ENCODE results near the gene TGFB2. TPM values are rescaled to one million over a fixed set of nuclear protein-coding genes. Genes with fewer than 3 reads are reported as not detected.

TGFB2 gene
- total and polyA plus RNA-seq, 2 experiments from 2014 or later, result 13.6 to 17.1 TPM

- Histone ChIP-seq H2AFZ (no peak overlapping the region), H4K20me1 (ENCODE audit: insufficient read depth, poor library complexity, severe bottlenecking) (no peaks in the 10 kb centered on the region)
Measured at GRCh38 chr1:218412171-218412570, 67.0 kb downstream of the TGFB2 start.

GRCh38 chr1:218413179-218413578, 68.0 kb downstream of the TGFB2 start:
- Histone ChIP-seq H3K4me3 (no peak overlapping the region), H3K4me1 (ENCODE audit: insufficient read depth) (no peaks in the 10 kb centered on the region), H3K36me3 (replicated peaks; ENCODE audit: insufficient read depth, low read depth) (no peaks in the 10 kb centered on the region), H3K9me2 (replicated peaks; ENCODE audit: insufficient read depth) (no peaks in the 10 kb centered on the region), H4K20me1 (ENCODE audit: insufficient read depth, poor library complexity, severe bottlenecking) (no peaks in the 10 kb centered on the region), H3K4me2 (no peak overlapping the region), H3K27ac (no peak overlapping the region), H3K27me3 (no peaks in the 10 kb centered on the region), H3K9me3 (ENCODE audit: low read depth) (no peaks in the 10 kb centered on the region), H3K79me2 (no peaks in the 10 kb centered on the region), H2AFZ (no peak overlapping the region)
- 97% methylated on average over 10 of the region's 10 CpGs for WGBS (ENCODE audit: low lambda C conversion rate, missing lambda C conversion rate)
- DNase-seq (ENCODE audit: low spot score), result no peak
- TF ChIP-seq EZH2phosphoT487 (IDR thresholded peaks at IDR 0.05; ENCODE audit: low read depth, severe bottlenecking, unreplicated experiment) (no peak), EZH2 (IDR thresholded peaks at IDR 0.05; ENCODE audit: borderline replicate concordance) (no peak)
- TF ChIP-seq, protein P1, sequence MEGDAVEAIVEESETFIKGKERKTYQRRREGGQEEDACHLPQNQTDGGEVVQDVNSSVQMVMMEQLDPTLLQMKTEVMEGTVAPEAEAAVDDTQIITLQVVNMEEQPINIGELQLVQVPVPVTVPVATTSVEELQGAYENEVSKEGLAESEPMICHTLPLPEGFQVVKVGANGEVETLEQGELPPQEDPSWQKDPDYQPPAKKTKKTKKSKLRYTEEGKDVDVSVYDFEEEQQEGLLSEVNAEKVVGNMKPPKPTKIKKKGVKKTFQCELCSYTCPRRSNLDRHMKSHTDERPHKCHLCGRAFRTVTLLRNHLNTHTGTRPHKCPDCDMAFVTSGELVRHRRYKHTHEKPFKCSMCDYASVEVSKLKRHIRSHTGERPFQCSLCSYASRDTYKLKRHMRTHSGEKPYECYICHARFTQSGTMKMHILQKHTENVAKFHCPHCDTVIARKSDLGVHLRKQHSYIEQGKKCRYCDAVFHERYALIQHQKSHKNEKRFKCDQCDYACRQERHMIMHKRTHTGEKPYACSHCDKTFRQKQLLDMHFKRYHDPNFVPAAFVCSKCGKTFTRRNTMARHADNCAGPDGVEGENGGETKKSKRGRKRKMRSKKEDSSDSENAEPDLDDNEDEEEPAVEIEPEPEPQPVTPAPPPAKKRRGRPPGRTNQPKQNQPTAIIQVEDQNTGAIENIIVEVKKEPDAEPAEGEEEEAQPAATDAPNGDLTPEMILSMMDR (IDR thresholded peaks at IDR 0.05; ENCODE audit: poor library complexity), result no peak

More at GRCh38 chr1:218412171-218412570, 67.0 kb downstream of the TGFB2 start:
- Histone ChIP-seq H3K9me2 (replicated peaks; ENCODE audit: insufficient read depth) (no peaks in the 10 kb centered on the region), H3K4me1 (ENCODE audit: insufficient read depth) (no peaks in the 10 kb centered on the region), H3K9me3 (ENCODE audit: low read depth) (no peaks in the 10 kb centered on the region), H3K79me2 (no peaks in the 10 kb centered on the region), H3K27ac (no peak overlapping the region), H3K4me3 (no peak overlapping the region), H3K36me3 (replicated peaks; ENCODE audit: insufficient read depth, low read depth) (no peaks in the 10 kb centered on the region), H3K4me2 (no peak overlapping the region), H3K27me3 (no peaks in the 10 kb centered on the region)
- 88% methylated on average over 7 of the region's 7 CpGs for WGBS (ENCODE audit: low lambda C conversion rate, missing lambda C conversion rate)
- DNase-seq (ENCODE audit: low spot score), result no peak
- TF ChIP-seq EZH2 (IDR thresholded peaks at IDR 0.05; ENCODE audit: borderline replicate concordance) (no peak), EZH2phosphoT487 (IDR thresholded peaks at IDR 0.05; ENCODE audit: low read depth, severe bottlenecking, unreplicated experiment) (no peak)
- TF ChIP-seq, protein P1 (IDR thresholded peaks at IDR 0.05; ENCODE audit: poor library complexity), result no peak

DNA sequence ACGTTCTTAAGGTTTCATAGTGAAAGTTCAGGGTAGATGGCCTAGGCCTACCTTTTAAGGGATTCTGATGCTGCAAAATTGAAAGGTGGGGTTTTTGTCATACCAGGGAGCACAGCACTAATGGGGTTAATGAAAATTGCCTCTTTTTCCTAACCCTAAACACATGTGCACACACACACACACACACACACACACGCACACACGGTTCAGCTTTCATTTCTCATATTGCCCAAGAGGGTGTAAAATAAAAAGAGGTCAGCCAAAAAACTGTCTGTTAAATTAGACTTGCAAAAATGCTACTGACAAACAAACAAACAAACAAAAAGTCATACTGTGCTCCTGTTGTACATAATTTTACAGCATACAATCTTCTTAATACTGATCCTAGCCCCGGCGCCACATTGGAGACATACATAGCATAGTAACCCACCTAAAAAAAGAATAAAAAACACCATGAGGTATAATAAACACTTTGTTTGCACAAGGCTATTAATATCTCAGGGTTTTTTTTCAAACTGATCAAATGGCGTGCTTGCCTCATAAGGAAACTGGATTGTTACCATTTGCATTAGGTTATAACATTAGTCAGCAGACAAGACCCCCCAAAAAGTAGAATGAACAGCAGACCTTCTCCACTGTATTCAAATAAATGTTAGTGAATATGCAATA, 69.1 kb downstream of the TGFB2 start:
- H3K4me1 ChIP-seq (ENCODE audit: insufficient read depth), result no peaks in the 10 kb centered on the region
- no peak for DNase-seq (ENCODE audit: low spot score)
- H3K27me3 ChIP-seq, result no peaks in the 10 kb centered on the region
- H3K4me3 ChIP-seq, result no peak overlapping the region
- H4K20me1 ChIP-seq (ENCODE audit: insufficient read depth, poor library complexity, severe bottlenecking), result no peaks in the 10 kb centered on the region
- H3K27ac ChIP-seq, result no peak overlapping the region
- H3K79me2 ChIP-seq, result no peaks in the 10 kb centered on the region
- H2AFZ ChIP-seq, result no peak overlapping the region
- H3K9me2 ChIP-seq (replicated peaks; ENCODE audit: insufficient read depth), result no peaks in the 10 kb centered on the region
- no peaks in the 10 kb centered on the region for H3K36me3 ChIP-seq (replicated peaks; ENCODE audit: insufficient read depth, low read depth)
- whole genome bisulfite sequencing (ENCODE audit: low lambda C conversion rate, missing lambda C conversion rate), result 88% methylated on average over 6 of the region's 6 CpGs
- H3K9me3 ChIP-seq (ENCODE audit: low read depth), result no peaks in the 10 kb centered on the region
- TF ChIP-seq EZH2phosphoT487 (IDR thresholded peaks at IDR 0.05; ENCODE audit: low read depth, severe bottlenecking, unreplicated experiment), result no peak
- no peak for TF ChIP-seq EZH2 (IDR thresholded peaks at IDR 0.05; ENCODE audit: borderline replicate concordance)
- TF ChIP-seq, protein P1 (IDR thresholded peaks at IDR 0.05; ENCODE audit: poor library complexity), result no peak
- H3K4me2 ChIP-seq, result no peak overlapping the region
